B cell (primary cell): Measurements from ENCODE around the gene TLR3. TPM values are rescaled to one million over a fixed set of nuclear protein-coding genes. Genes with fewer than 3 reads are reported as not detected.

Experiments
- ATAC-seq: fragments of 200-7000 bp; cut with Tn5 transposase; one replicate; pipeline ENCODE4 v1.10.0; 2021; ENCODE audit warnings: low read depth, mild to moderate bottlenecking, moderate number of reproducible peaks, moderate library complexity
- CTCF ChIA-PET: fragments of 350-600 bp; sonication (Branson Sonifier 250); formaldehyde crosslinking; loops from one replicate; lab custom pipeline; 2021; ENCODE audit warnings: antibody characterized with exemption, inconsistent platforms; lab: Charles Lee
- POLR2A ChIA-PET: fragments of 350-600 bp; sonication (Branson Sonifier 250); formaldehyde crosslinking; loops from one replicate; lab custom pipeline; 2021; ENCODE audit warnings: antibody characterized with exemption; lab: Charles Lee
- DNase-seq: peaks from one replicate; pipeline ENCODE4 v3.0.0; 2013
- H2AFZ ChIP-seq: 2 replicates; pipeline ENCODE4 v1.6.1; 2012; ENCODE audit warnings: mild to moderate bottlenecking, low read depth, low read length; ENCODE audit not compliant: insufficient read depth, poor library complexity, severe bottlenecking
- H3K27ac ChIP-seq, 2 donors: 1 replicate in 1 of 2; 2 replicates in 1 of 2; pipeline ENCODE4 v1.5.1; 2012 to 2013; ENCODE audit warnings: low read length in 2 of 2, mild to moderate bottlenecking in 2 of 2, moderate library complexity in 1 of 2
- H3K27me3 ChIP-seq, 4 experiments: fragments of 200-600 bp in 1 of 4; sonication (generic) in 1 of 4; replicated peaks in 1 of 4; 1 replicate in 2 of 4; 2 replicates in 2 of 4; pipeline versions ENCODE4 v1.6.1 to v1.7.0; 2013 to 2016; ENCODE audit warnings: low read length in 3 of 4, mild to moderate bottlenecking in 2 of 4, mixed read lengths in 1 of 4, moderate library complexity in 1 of 4; ENCODE audit not compliant: insufficient read depth in 4 of 4, control insufficient read depth in 3 of 4; ENCODE audit errors: control extremely low read depth in 1 of 4
- H3K36me3 ChIP-seq, 2 experiments: replicated peaks in 1 of 2; 1 replicate in 1 of 2; 2 replicates in 1 of 2; pipeline versions ENCODE4 v1.6.1 to v1.7.1; 2013; ENCODE audit warnings: low read length in 1 of 2; ENCODE audit not compliant: insufficient read depth in 2 of 2, control insufficient read depth in 1 of 2; ENCODE audit errors: control extremely low read depth in 1 of 2, extremely low read depth in 1 of 2
- H3K4me1 ChIP-seq, 2 donors: fragments of 200-600 bp in 1 of 2; sonication (generic) in 1 of 2; 1 replicate in 1 of 2; 2 replicates in 1 of 2; pipeline versions ENCODE4 v1.5.1 to v1.6.1; 2013 to 2017; ENCODE audit warnings: low read length in 2 of 2; ENCODE audit not compliant: control insufficient read depth in 2 of 2, insufficient read depth in 2 of 2
- H3K4me2 ChIP-seq: replicated peaks from 2 replicates; pipeline ENCODE3; 2012; ENCODE audit warnings: mild to moderate bottlenecking, low read depth, low read length; ENCODE audit not compliant: poor library complexity, severe bottlenecking
- H3K4me3 ChIP-seq, 5 experiments: fragments of 200-600 bp in 1 of 5; sonication (generic) in 1 of 5; 1 replicate in 3 of 5; 2 replicates in 2 of 5; pipeline versions ENCODE4 v1.5.1 to v1.7.0; 2011 to 2016; ENCODE audit warnings: low read length in 4 of 5, mild to moderate bottlenecking in 4 of 5, low read depth in 2 of 5, control low read depth in 1 of 5, moderate library complexity in 1 of 5; ENCODE audit not compliant: insufficient read depth in 1 of 5; ENCODE audit errors: control extremely low read depth in 1 of 5, extremely low read depth in 1 of 5
- H3K79me2 ChIP-seq: fragments of 200-600 bp; sonication (generic); one replicate; pipeline ENCODE4 v1.6.0; 2016; ENCODE audit warnings: low read length; ENCODE audit not compliant: control insufficient read depth, insufficient read depth
- H3K9ac ChIP-seq: fragments of 200-600 bp; sonication (generic); 2 replicates; pipeline ENCODE4 v1.6.1; 2017; ENCODE audit warnings: mild to moderate bottlenecking, low read length, moderate library complexity
- H3K9me3 ChIP-seq, 3 donors: one replicate each; pipeline versions ENCODE4 v1.6.1 to v1.7.1; 2013; ENCODE audit warnings: low read length in 2 of 3; ENCODE audit not compliant: control insufficient read depth in 2 of 3, insufficient read depth in 1 of 3; ENCODE audit errors: control extremely low read depth in 1 of 3
- H4K20me1 ChIP-seq: 2 replicates; pipeline ENCODE4 v1.6.0; 2012; ENCODE audit warnings: mild to moderate bottlenecking, low read length; ENCODE audit not compliant: insufficient read depth, control insufficient read depth, poor library complexity, severe bottlenecking
- H3K27ac Mint-ChIP-seq: one replicate; pipeline ENCODE4 v1.8.0; 2021; ENCODE audit warnings: mixed read lengths
- H3K27me3 Mint-ChIP-seq: one replicate; pipeline ENCODE4 v1.8.0; 2021; ENCODE audit warnings: mixed read lengths
- H3K4me1 Mint-ChIP-seq: one replicate; pipeline ENCODE4 v1.8.0; 2021; ENCODE audit warnings: mixed read lengths
- H3K4me3 Mint-ChIP-seq: one replicate; pipeline ENCODE4 v1.8.0; 2021; ENCODE audit warnings: mixed read lengths
- H3K9me3 Mint-ChIP-seq: one replicate; pipeline ENCODE4 v1.8.0; 2022; ENCODE audit warnings: mixed read lengths; ENCODE audit not compliant: insufficient read depth
- CTCF ChIP-seq: fragments of 200-600 bp; IDR thresholded peaks from one replicate; pipeline ENCODE4 v1.8.0; 2022; ENCODE audit warnings: antibody characterized with exemption, mild to moderate bottlenecking
- EZH2 ChIP-seq: IDR thresholded peaks from 2 replicates; pipeline ENCODE4 v1.6.1; 2012; ENCODE audit warnings: borderline replicate concordance, low read depth, mild to moderate bottlenecking, moderate library complexity, low read length; ENCODE audit not compliant: insufficient read depth, poor library complexity, severe bottlenecking
- WGBS: methylation state at CpG from one replicate; pipeline ENCODE4 v1.1.5; 2013; ENCODE audit warnings: missing lambda C conversion rate; ENCODE audit not compliant: insufficient coverage; 5-methylcytosine and 5-hydroxymethylcytosine counted together
- intact Hi-C: fragments of 100-400 bp; cut with micrococcal nuclease; formaldehyde crosslinking; loops from one replicate; pipeline ENCODE4 v1.10.0; 2022
- polyA plus RNA-seq: library from polyadenylated mRNA; depleted of rRNA; stranded (reverse); fragments of >200 nt; gene quantifications from 2 replicates; pipeline ENCODE4 v1.2.3, GENCODE V29; 2012
- total RNA-seq, 2 donors: library from RNA; stranded (reverse); fragments of 120-200 nt in 1 of 2; gene quantifications; 1 replicate in 1 of 2; 2 replicates in 1 of 2; pipeline versions ENCODE4 v1.2.3 to v1.2.4, GENCODE V29; 2013 to 2022

Gene TLR3
- total and polyA plus RNA-seq, 2 donors (not counting 1 experiment from before 2014, with no cell fraction given), result not detected

- H4K20me1 ChIP-seq, result no peaks in the 10 kb centered on the region
- ATAC-seq, result no peak
- no peak overlapping the region for H2AFZ ChIP-seq
- ChIA-PET CTCF (interaction anchor here (2.0 kb wide), 1 partner anchor 381 kb away, joined by 12 read pairs; no protein-coding TSS in a partner anchor), POLR2A (interaction anchor here (0.7 kb wide), 1 partner anchor 626 kb away, joined by 3 read pairs; no protein-coding TSS in a partner anchor)
- H3K27me3 Mint-ChIP-seq, result peaks cover 57% of the 10 kb centered on the region
- WGBS, result 22% methylated on average over 8 of the region's 11 CpGs
- no peak for DNase-seq
- H3K27me3 ChIP-seq, result peaks cover 0 to 7% (median 0%) of the 10 kb centered on the region in 4 experiments
- no peaks in the 10 kb centered on the region for H3K4me1 Mint-ChIP-seq
- no peak overlapping the region for H3K27ac Mint-ChIP-seq
- peaks cover 0 to 3% (median 0%) of the 10 kb centered on the region in 3 donors for H3K9me3 ChIP-seq
- H3K9me3 Mint-ChIP-seq, result no peaks in the 10 kb centered on the region
- no peaks in the 10 kb centered on the region for H3K36me3 ChIP-seq
- no peak overlapping the region for H3K9ac ChIP-seq
- no peaks in the 10 kb centered on the region for H3K79me2 ChIP-seq
- H3K4me1 ChIP-seq, result no peaks in the 10 kb centered on the region
- H3K4me3 Mint-ChIP-seq, result no peak overlapping the region
- H3K4me2 ChIP-seq, result no peak overlapping the region
- TF ChIP-seq CTCF (peak; percentile 10), EZH2 (no peak)
- intact Hi-C loops, result loop anchor here (5.0 kb wide), 1 partner anchor 379 kb away; no protein-coding TSS in a partner anchor
- H3K27ac ChIP-seq, result no peak overlapping the region
- no peak overlapping the region for H3K4me3 ChIP-seq
These were observed 47.3 kb upstream of the TLR3 start for GRCh38 chr4:186021461-186022167.

GRCh38 chr4:186023975-186024374, 45.0 kb upstream of the TLR3 start:
- WGBS, result 90% methylated on average over 12 of the region's 14 CpGs
- ChIA-PET CTCF (no interaction called here), POLR2A (no interaction called here)
- Histone ChIP-seq H3K79me2 (no peaks in the 10 kb centered on the region), H2AFZ (no peak overlapping the region), H4K20me1 (no peaks in the 10 kb centered on the region), H3K4me1 (no peaks in the 10 kb centered on the region), H3K9ac (no peak overlapping the region), H3K27ac (no peak overlapping the region), H3K9me3 (peaks cover 0 to 4% (median 0%) of the 10 kb centered on the region in 3 donors), H3K4me2 (no peak overlapping the region), H3K4me3 (no peak overlapping the region), H3K36me3 (no peaks in the 10 kb centered on the region), H3K27me3 (peaks cover 0 to 7% (median 0%) of the 10 kb centered on the region in 4 experiments)
- Mint-ChIP-seq H3K4me1 (no peaks in the 10 kb centered on the region), H3K27me3 (peaks cover 62% of the 10 kb centered on the region), H3K27ac (no peak overlapping the region), H3K4me3 (no peak overlapping the region), H3K9me3 (no peaks in the 10 kb centered on the region)
- intact Hi-C loops, result loop anchor here (5.0 kb wide), 1 partner anchor 382 kb away; no protein-coding TSS in a partner anchor
- ATAC-seq (no peak), DNase-seq (no peak)
- TF ChIP-seq CTCF (no peak), EZH2 (no peak)
